MG63 (cell line): Measurements from ENCODE around the gene SP100. TPM values are rescaled to one million over a fixed set of nuclear protein-coding genes. Genes with fewer than 3 reads are reported as not detected.
A peak's percentile ranks its signal among the peaks of the same experiment; 100 is the strongest.
"Not testable (repeated sequence)": the region's sequence is repeated elsewhere in the genome, so short reads cannot be mapped to it uniquely, and the experiment has no call there.

Source experiments
- DNase-seq: peaks from one replicate; pipeline ENCODE4 v3.0.0-alpha.2; 2020
- H3K27me3 ChIP-seq: fragments of 250-450 bp; sonication (Bioruptor Pico); 2 replicates; pipeline ENCODE4 v1.5.1; 2020; ENCODE audit warnings: mild to moderate bottlenecking, moderate library complexity
- H3K36me3 ChIP-seq: fragments of 250-450 bp; sonication (Bioruptor Pico); 2 replicates; pipeline ENCODE4 v1.5.1; 2020; ENCODE audit warnings: mild to moderate bottlenecking, moderate library complexity
- H3K4me3 ChIP-seq: fragments of 250-450 bp; sonication (Bioruptor Pico); 2 replicates; pipeline ENCODE4 v1.5.1; 2020; ENCODE audit warnings: mild to moderate bottlenecking, moderate library complexity
- H3K9me3 ChIP-seq: fragments of 250-450 bp; sonication (Bioruptor Pico); 2 replicates; pipeline ENCODE4 v1.5.1; 2020; ENCODE audit warnings: mild to moderate bottlenecking, moderate library complexity
- total RNA-seq: library from RNA; depleted of rRNA; stranded (reverse); fragments of >200 nt; shearing (Covaris generic); gene quantifications from 2 replicates; pipeline ENCODE4 v1.2.3, GENCODE V29; 2014; ENCODE audit warnings: low replicate concordance

Gene SP100
- total RNA-seq, 1 experiment from 2014 or later = 63.5 TPM

DNA sequence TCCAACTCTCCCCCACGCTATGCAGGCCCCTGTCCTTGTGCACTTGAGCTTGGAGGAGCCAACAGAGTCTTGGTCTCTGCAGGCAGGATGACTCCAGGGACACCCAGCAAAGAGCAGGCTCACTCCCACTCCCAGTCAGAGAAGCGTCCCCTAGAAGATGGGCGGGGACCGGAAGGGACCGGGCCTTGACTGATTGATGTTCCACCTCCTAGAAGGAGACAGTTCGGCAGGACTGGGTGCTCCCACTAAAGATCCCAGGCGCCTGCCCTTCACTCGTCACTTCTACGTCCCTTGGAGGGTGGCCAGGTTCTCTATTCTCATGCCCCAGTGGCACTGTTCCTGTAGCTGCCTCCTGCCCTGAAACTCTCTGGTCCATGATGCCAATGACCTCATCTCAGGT is 3.2 kb upstream of the SP100 start:
- Histone ChIP-seq H3K4me3 (no peak overlapping the region), H3K9me3 (no peaks in the 10 kb centered on the region), H3K27me3 (no peaks in the 10 kb centered on the region), H3K36me3 (no peaks in the 10 kb centered on the region)
- DNase-seq = no peak

- H3K4me3 ChIP-seq = no peak overlapping the region
- H3K9me3 ChIP-seq = no peaks in the 10 kb centered on the region
- DNase-seq = no peak
- no peaks in the 10 kb centered on the region; the same call in 1 of the 2 replicates for H3K36me3 ChIP-seq
- H3K27me3 ChIP-seq = no peaks in the 10 kb centered on the region
These were observed 2.5 kb upstream of the SP100 start for GRCh38 chr2:230413479-230413878.

DNA sequence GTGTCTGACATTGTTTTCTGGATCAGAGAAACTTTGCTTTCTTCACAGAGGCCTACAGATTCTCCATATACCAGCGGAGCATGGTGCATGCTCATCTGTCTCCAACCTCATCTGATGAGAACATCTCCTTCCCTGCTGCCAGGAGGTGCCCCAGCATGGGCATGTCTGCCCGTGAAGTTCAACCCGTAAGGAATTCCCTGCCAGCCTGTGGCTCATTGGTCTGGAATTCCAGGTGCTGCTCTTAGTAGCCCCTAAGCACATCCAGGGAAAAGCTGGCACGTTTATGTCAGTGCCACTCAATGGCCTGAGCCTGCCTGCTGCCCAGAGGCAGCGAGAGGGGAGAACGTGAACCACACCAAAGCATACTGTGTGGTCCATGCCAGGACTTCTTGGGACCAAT is 1.7 kb upstream of the SP100 start:
- Histone ChIP-seq H3K27me3 (no peaks in the 10 kb centered on the region), H3K36me3 (no peaks in the 10 kb centered on the region; the same call in 1 of the 2 replicates), H3K9me3 (no peaks in the 10 kb centered on the region), H3K4me3 (no peak overlapping the region)
- DNase-seq = no peak

DNA sequence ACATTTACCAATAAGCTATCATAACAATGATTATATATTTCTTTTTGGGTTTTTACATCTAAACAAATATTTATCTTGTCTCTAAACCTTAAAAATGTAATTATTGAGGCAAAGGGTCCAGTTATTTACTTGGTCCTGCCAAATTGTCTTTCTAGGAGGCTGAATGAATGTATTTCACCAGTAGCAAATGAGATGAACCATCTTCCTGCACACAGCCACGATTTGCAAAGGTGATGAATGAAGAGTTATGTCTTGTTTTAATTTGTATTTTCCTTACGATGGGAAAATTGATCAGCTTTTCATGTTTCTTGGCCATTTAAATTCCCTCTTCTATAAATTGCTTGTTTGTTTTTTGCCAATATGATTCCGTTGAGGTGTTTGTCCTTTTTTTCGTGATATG is 1.4 kb downstream of the SP100 start:
- DNase-seq = no peak
- H3K36me3 ChIP-seq = peaks cover 7% of the 10 kb centered on the region
- H3K27me3 ChIP-seq = no peaks in the 10 kb centered on the region
- peak overlapping the region; percentile 77 for H3K4me3 ChIP-seq
- H3K9me3 ChIP-seq = no peaks in the 10 kb centered on the region

DNA sequence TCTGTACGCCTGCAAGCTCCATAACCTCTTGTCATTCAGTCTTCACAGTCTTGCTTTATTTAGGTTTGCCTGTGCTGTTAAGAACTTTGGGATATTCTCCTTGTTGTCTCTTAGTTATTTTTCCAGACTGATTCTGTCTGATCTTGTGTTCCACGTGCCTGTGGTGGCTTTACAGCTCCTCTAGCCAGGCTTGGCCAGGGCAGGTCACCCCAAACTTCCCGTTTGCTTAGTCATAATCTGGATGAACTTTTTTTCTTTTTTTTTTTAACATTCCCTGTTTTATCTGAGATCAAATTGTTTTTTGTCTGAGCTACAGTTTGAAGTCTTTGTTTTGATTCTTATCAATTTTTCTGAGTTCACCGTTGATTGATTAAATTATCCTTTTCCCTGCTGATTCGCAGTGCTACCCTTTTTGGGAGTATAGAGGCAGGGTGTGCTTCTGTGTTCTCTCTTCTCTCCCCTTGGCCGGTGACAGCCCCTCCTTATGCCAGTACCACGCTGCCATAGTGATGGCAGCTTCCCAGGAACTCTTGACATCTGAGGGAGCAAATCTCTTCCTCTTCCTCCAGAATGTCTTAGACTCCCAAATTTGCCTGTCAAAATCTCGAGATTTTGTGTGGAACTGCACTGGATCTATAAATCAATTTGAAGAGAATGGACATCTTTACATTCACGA is 2.5 kb downstream of the SP100 start:
- peaks cover 14% of the 10 kb centered on the region for H3K36me3 ChIP-seq
- peak overlapping the region; percentile 77 for H3K4me3 ChIP-seq
- DNase-seq = peak; percentile 60
- no peaks in the 10 kb centered on the region for H3K27me3 ChIP-seq
- H3K9me3 ChIP-seq = no peaks in the 10 kb centered on the region

- no peak for DNase-seq
- H3K9me3 ChIP-seq = no peaks in the 10 kb centered on the region
- H3K36me3 ChIP-seq = peaks cover 21% of the 10 kb centered on the region
- H3K4me3 ChIP-seq = peak overlapping the region; percentile 77
- no peaks in the 10 kb centered on the region for H3K27me3 ChIP-seq
These were observed 3.2 kb downstream of the SP100 start for GRCh38 chr2:230419181-230419580.

- no peak overlapping the region for H3K4me3 ChIP-seq
- H3K27me3 ChIP-seq = no peaks in the 10 kb centered on the region
- H3K36me3 ChIP-seq = peaks cover 26% of the 10 kb centered on the region
- DNase-seq = no peak
- H3K9me3 ChIP-seq = no peaks in the 10 kb centered on the region
These were observed 6.1 kb downstream of the SP100 start for GRCh38 chr2:230422149-230422548.

DNA sequence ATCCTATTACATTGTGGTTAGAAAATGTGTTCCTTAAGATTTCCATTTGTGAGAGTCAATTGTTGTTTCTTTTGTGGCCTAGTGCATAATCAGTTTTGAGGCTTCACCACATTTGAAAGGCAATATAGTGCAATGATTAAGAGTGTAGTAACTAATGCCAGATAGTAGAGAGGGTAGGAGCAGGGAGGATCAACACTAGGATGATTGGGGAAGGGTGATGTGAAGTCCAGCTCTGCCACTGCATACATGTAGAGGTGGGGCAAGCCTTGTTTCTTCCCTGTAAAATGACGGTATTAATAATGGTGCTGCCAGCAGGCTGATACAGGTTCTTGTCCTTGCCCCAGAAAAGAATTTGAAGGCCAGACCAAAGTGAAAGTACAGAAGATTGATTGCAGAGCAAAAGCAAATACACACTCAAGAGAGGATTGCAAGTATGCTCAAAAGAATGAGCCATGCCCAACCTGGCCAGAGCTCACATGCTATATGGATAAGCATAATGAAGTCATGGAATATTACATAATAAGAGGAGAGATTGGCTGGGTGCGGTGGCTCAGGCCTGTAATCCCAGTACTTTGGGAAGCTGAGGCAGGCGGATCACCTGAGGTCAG is 8.0 kb downstream of the SP100 start:
- DNase-seq = no peak
- Histone ChIP-seq H3K36me3 (peaks cover 43% of the 10 kb centered on the region), H3K9me3 (peaks cover 10% of the 10 kb centered on the region), H3K27me3 (no peaks in the 10 kb centered on the region), H3K4me3 (no peak overlapping the region)

DNA sequence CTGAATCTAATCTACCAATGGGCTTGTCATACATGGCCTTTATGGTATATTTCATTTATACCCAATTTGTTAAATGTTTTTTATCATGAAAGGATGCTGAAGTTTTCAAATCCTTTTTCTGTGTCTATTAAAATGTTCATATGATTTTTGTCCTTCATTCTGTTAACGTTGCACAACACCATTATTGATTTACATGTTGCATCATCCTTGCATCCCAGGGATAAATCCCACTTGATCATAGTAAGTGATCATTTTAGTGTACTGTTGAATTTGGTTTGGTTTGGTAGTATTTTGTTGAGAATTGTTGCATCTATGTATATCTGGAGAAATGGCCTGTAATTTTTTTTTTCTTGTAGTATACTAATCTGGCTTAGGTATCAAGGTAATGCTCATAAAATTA is 9.4 kb downstream of the SP100 start:
- no peaks in the 10 kb centered on the region for H3K27me3 ChIP-seq
- DNase-seq = no peak
- no peak overlapping the region for H3K4me3 ChIP-seq
- H3K36me3 ChIP-seq = peaks cover 54% of the 10 kb centered on the region
- peaks cover 15% of the 10 kb centered on the region for H3K9me3 ChIP-seq

GRCh38 chr2:230429513-230429912 is 13.5 kb downstream of the SP100 start:
- H3K36me3 ChIP-seq = peaks cover 46% of the 10 kb centered on the region
- H3K4me3 ChIP-seq = no peak overlapping the region
- no peaks in the 10 kb centered on the region for H3K27me3 ChIP-seq
- DNase-seq = no peak
- peaks cover 17% of the 10 kb centered on the region for H3K9me3 ChIP-seq

- no peak for DNase-seq
- Histone ChIP-seq H3K36me3 (peaks cover 51% of the 10 kb centered on the region), H3K27me3 (no peaks in the 10 kb centered on the region), H3K4me3 (no peak overlapping the region), H3K9me3 (peaks cover 22% of the 10 kb centered on the region)
These were observed 15.2 kb downstream of the SP100 start for GRCh38 chr2:230430957-230431910.

GRCh38 chr2:230434677-230435324 is 18.8 kb downstream of the SP100 start:
- Histone ChIP-seq H3K9me3 (peaks cover 12% of the 10 kb centered on the region), H3K36me3 (peaks cover 41% of the 10 kb centered on the region), H3K4me3 (no peak overlapping the region), H3K27me3 (no peaks in the 10 kb centered on the region)
- no peak for DNase-seq

GRCh38 chr2:230435431-230435830 is 19.4 kb downstream of the SP100 start:
- DNase-seq = no peak
- H3K36me3 ChIP-seq = peaks cover 41% of the 10 kb centered on the region
- no peaks in the 10 kb centered on the region for H3K27me3 ChIP-seq
- no peak overlapping the region for H3K4me3 ChIP-seq
- H3K9me3 ChIP-seq = peaks cover 12% of the 10 kb centered on the region

DNA sequence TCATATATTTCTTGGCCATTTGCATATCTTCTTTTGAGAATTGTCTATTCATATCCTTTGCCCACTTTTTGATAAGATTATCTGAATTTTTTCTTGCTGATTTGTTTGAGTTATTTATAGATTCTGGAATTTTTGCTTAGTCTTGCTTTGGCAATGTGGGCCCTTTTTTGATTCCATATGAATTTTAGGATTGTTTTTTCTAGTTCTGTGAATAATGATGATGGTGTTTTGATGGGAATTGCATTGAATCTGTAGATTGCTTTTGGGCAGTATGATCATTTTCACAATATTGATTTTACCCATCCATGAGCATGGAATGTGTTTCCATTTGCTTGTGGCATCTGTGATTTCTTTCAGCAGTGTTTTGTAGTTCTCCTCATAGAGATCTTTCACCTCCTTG is 23.1 kb downstream of the SP100 start:
- H3K4me3 ChIP-seq, DNase-seq, H3K27me3 ChIP-seq: not testable (repeated sequence)
- Histone ChIP-seq H3K9me3 (peaks cover 10% of the 10 kb centered on the region), H3K36me3 (peaks cover 38% of the 10 kb centered on the region)

- DNase-seq = no peak
These were observed 23.6 kb downstream of the SP100 start for GRCh38 chr2:230439590-230439989.

GRCh38 chr2:230441227-230441897 is 25.4 kb downstream of the SP100 start:
- peaks cover 4% of the 10 kb centered on the region for H3K9me3 ChIP-seq
- DNase-seq = no peak
- H3K36me3 ChIP-seq = peaks cover 53% of the 10 kb centered on the region
- H3K27me3 ChIP-seq = no peaks in the 10 kb centered on the region
- H3K4me3 ChIP-seq = no peak overlapping the region

More at GRCh38 chr2:230439590-230439989, 23.6 kb downstream of the SP100 start:
- peaks cover 43% of the 10 kb centered on the region for H3K36me3 ChIP-seq
- H3K4me3 ChIP-seq = no peak overlapping the region
- no peaks in the 10 kb centered on the region for H3K27me3 ChIP-seq
- H3K9me3 ChIP-seq = peaks cover 10% of the 10 kb centered on the region
